Panc1 (cell line): ENCODE measurements around the gene NDUFAF8. TPM values are rescaled to one million over a fixed set of nuclear protein-coding genes. Genes with fewer than 3 reads are reported as not detected.

ENCODE experiments used
- ATAC-seq: fragments of 200-7000 bp; cut with Tn5 transposase; 2 replicates; pipeline ENCODE4 v1.9.1; 2020; ENCODE audit warnings: mild to moderate bottlenecking, moderate library complexity
- BruUV-seq: library from RNA; stranded (reverse); fragments of 400-500 nt; replicated peaks from 2 replicates; lab custom pipeline; 2021; lab: Mats Ljungman, UMichigan
- CTCF ChIA-PET: fragments of 300-600 bp; sonication (Branson Sonifier 250); formaldehyde crosslinking; loops from one replicate; lab custom pipeline; 2022; ENCODE audit warnings: antibody characterized with exemption; lab: Charles Lee
- POLR2A ChIA-PET: fragments of 300-600 bp; sonication (Branson Sonifier 250); formaldehyde crosslinking; loops from one replicate; lab custom pipeline; 2022; ENCODE audit warnings: antibody characterized with exemption; lab: Charles Lee
- DNase-seq: peaks from one replicate; pipeline ENCODE4 v3.0.0-alpha.2; 2010; ENCODE audit warnings: low read depth, low spot score
- H3K27ac ChIP-seq: 2 replicates; pipeline ENCODE4 v1.5.1; 2011; ENCODE audit warnings: mild to moderate bottlenecking, low read length, inconsistent platforms
- H3K27me3 ChIP-seq: fragments of 200-500 bp; sonication (Bioruptor generic); 2 replicates; pipeline ENCODE4 v1.6.0; 2014; ENCODE audit warnings: low read length, inconsistent platforms; ENCODE audit not compliant: control insufficient read depth, insufficient read depth
- H3K36me3 ChIP-seq: fragments of 200-500 bp; sonication (Bioruptor generic); 2 replicates; pipeline ENCODE4 v1.5.1; 2014; ENCODE audit warnings: inconsistent platforms, mild to moderate bottlenecking, low read length, moderate library complexity; ENCODE audit not compliant: control insufficient read depth, insufficient read depth
- H3K4me1 ChIP-seq: 2 replicates; pipeline ENCODE4 v1.5.1; 2011; ENCODE audit warnings: inconsistent platforms, mild to moderate bottlenecking, low read length, moderate library complexity; ENCODE audit not compliant: control insufficient read depth, insufficient read depth
- H3K4me3 ChIP-seq, 2 experiments: 2 replicates each; pipeline ENCODE4 v1.5.1; 2011 to 2012; ENCODE audit warnings: low read depth in 2 of 2, low read length in 2 of 2, mild to moderate bottlenecking in 2 of 2, inconsistent platforms in 1 of 2, moderate library complexity in 1 of 2
- H3K9me3 ChIP-seq: fragments of 200-500 bp; sonication (Bioruptor generic); 2 replicates; pipeline ENCODE4 v1.5.1; 2014; ENCODE audit warnings: low read depth, mild to moderate bottlenecking, inconsistent platforms, low read length, moderate library complexity; ENCODE audit not compliant: control insufficient read depth, insufficient read depth
- CTCF ChIP-seq: fragments of 450-650 bp; IDR thresholded peaks from 2 replicates; pipeline ENCODE4 v1.5.1; 2017; ENCODE audit warnings: mild to moderate bottlenecking
- POLR2AphosphoS5 ChIP-seq: IDR thresholded peaks from 2 replicates; pipeline ENCODE4 v1.6.1; 2012; ENCODE audit warnings: mild to moderate bottlenecking, low read depth, low read length, moderate library complexity
- REST ChIP-seq, 2 experiments: IDR thresholded peaks; 2 replicates each; pipeline ENCODE4 v1.6.1; 2011 to 2012; ENCODE audit warnings: low read depth in 2 of 2, control low read depth in 1 of 2, low read length in 1 of 2, mild to moderate bottlenecking in 1 of 2, moderate library complexity in 1 of 2; ENCODE audit not compliant: insufficient read depth in 1 of 2
- SIN3A ChIP-seq: IDR thresholded peaks from 2 replicates; pipeline ENCODE4 v1.6.1; 2012; ENCODE audit warnings: low read depth, mild to moderate bottlenecking, low read length, moderate library complexity, borderline replicate concordance; ENCODE audit not compliant: insufficient read depth
- TCF7L2 ChIP-seq: IDR thresholded peaks from 2 replicates; pipeline ENCODE4 v1.6.1; 2011; ENCODE audit warnings: mild to moderate bottlenecking, low read depth, low read length, inconsistent platforms
- in situ Hi-C: cut with HindIII; loops from 2 replicates; pipeline ENCODE4 v1.10.0; 2016; ENCODE audit warnings: low sequenced_read_pairs, low pct_unique_long_range_greater_than_20kb
- intact Hi-C: fragments of 100-400 bp; cut with micrococcal nuclease; formaldehyde crosslinking; loops from one replicate; pipeline ENCODE4 v1.10.0; 2022; ENCODE audit not compliant: unreplicated experiment
- total RNA-seq: library from RNA; stranded (reverse); gene quantifications from one replicate; pipeline ENCODE4 v1.2.1, GENCODE V29; 2021; ENCODE audit not compliant: unreplicated experiment

Gene NDUFAF8
- total RNA-seq, 1 experiment from 2014 or later = 75.8 TPM

GRCh38 chr17:81257533-81257932 lies 18.4 kb downstream of the NDUFAF8 start:
- DNase-seq (no peak), ATAC-seq (no peak)
- H3K27ac ChIP-seq = no peak overlapping the region
- POLR2A ChIA-PET = no interaction called here
- no peak for TF ChIP-seq TCF7L2
- no peak for TF ChIP-seq REST (IDR thresholded peaks at IDR 0.05; ENCODE audit: insufficient read depth in 1 of 2, low read depth in 2 of 2, low read length in 1 of 2)
- TF ChIP-seq SIN3A = no peak
- no peak for TF ChIP-seq CTCF
- TF ChIP-seq POLR2AphosphoS5 = no peak
- H3K4me1 ChIP-seq = peaks cover 3% of the 10 kb centered on the region
- H3K4me3 ChIP-seq = no peak overlapping the region
- H3K9me3 ChIP-seq = no peaks in the 10 kb centered on the region
- CTCF ChIA-PET = no interaction called here
- H3K36me3 ChIP-seq = peaks cover 10% of the 10 kb centered on the region; the same call in 1 of the 2 replicates
- intact Hi-C loops = loop anchor here (10.0 kb wide), 1 partner anchor 227 kb away; no protein-coding TSS in a partner anchor
- no peaks in the 10 kb centered on the region for H3K27me3 ChIP-seq
- no TSS peak for BruUV-seq
- in situ Hi-C loops = no loop called here

- in situ Hi-C loops (no loop called here), intact Hi-C loops (loop anchor here (10.0 kb wide), 1 partner anchor 227 kb away; no protein-coding TSS in a partner anchor)
- ATAC-seq = no peak
- no peak; the same call in 1 of the 2 replicates for TF ChIP-seq CTCF
- POLR2A ChIA-PET = no interaction called here
- no TSS peak for BruUV-seq
- DNase-seq = no peak
- no peaks in the 10 kb centered on the region for H3K27me3 ChIP-seq
- H3K9me3 ChIP-seq = no peaks in the 10 kb centered on the region
- H3K27ac ChIP-seq = no peak overlapping the region
- CTCF ChIA-PET = interaction anchor here (1.1 kb wide), 1 partner anchor 139 kb away, joined by 6 read pairs; no protein-coding TSS in a partner anchor
- peaks cover 10% of the 10 kb centered on the region; the same call in 1 of the 2 replicates for H3K36me3 ChIP-seq
- H3K4me1 ChIP-seq = peaks cover 3% of the 10 kb centered on the region
- H3K4me3 ChIP-seq = no peak overlapping the region
These were observed 19.2 kb downstream of the NDUFAF8 start for GRCh38 chr17:81258292-81258691.
